Suprapubic skin (tissue), 4 donors: ENCODE data around the gene SH2D2A. TPM values are rescaled to one million over a fixed set of nuclear protein-coding genes. Genes with fewer than 3 reads are reported as not detected.

Source experiments
- DNase-seq, 2 donors: peaks; one replicate each; pipeline ENCODE4 v3.0.0-alpha.2; 2019; ENCODE audit warnings: low spot score in 2 of 2
- H3K27ac ChIP-seq: fragments of 200-600 bp; sonication (generic); one replicate; pipeline ENCODE4 v1.5.1; 2019
- H3K27me3 ChIP-seq: fragments of 200-600 bp; sonication (generic); one replicate; pipeline ENCODE4 v1.5.1; 2019
- H3K36me3 ChIP-seq: fragments of 200-600 bp; sonication (generic); one replicate; pipeline ENCODE4 v1.5.1; 2019
- H3K4me1 ChIP-seq: fragments of 200-600 bp; sonication (generic); one replicate; pipeline ENCODE4 v1.5.1; 2019
- H3K4me3 ChIP-seq: fragments of 200-600 bp; sonication (generic); one replicate; pipeline ENCODE4 v1.5.1; 2019; ENCODE audit warnings: mild to moderate bottlenecking
- H3K9me3 ChIP-seq: fragments of 200-600 bp; sonication (generic); one replicate; pipeline ENCODE4 v1.5.1; 2019
- EP300 ChIP-seq: sonication (generic); formaldehyde crosslinking; IDR thresholded peaks from one replicate; pipeline ENCODE4 v1.6.1; 2017; ENCODE audit warnings: antibody characterized with exemption
- POLR2A ChIP-seq, 2 donors: fragments of 450-650 bp; IDR thresholded peaks; one replicate each; pipeline ENCODE4 v1.6.1; 2017; ENCODE audit warnings: antibody characterized with exemption in 2 of 2, mild to moderate bottlenecking in 2 of 2, moderate library complexity in 2 of 2
- POLR2AphosphoS5 ChIP-seq, 3 donors: sonication (generic); formaldehyde crosslinking; IDR thresholded peaks; one replicate each; pipeline ENCODE4 v1.6.1; 2017; ENCODE audit warnings: antibody characterized with exemption in 3 of 3
- WGBS: methylation state at CpG from one replicate; pipeline ENCODE4 v1.1.5; 2018; 5-methylcytosine and 5-hydroxymethylcytosine counted together
- total RNA-seq, 4 donors: library from RNA; depleted of rRNA; stranded (reverse); fragments of >200 nt; gene quantifications; one replicate each; pipeline ENCODE4 v1.1.0, GENCODE V29; 2016
- TF ChIP-seq, protein P1 (sequence below), 2 donors: fragments of 200-600 bp in 1 of 2; fragments of 450-650 bp in 1 of 2; sonication (generic) in 1 of 2; IDR thresholded peaks; one replicate each; pipeline ENCODE4 v1.5.1; 2016 to 2019; ENCODE audit warnings: antibody characterized with exemption in 2 of 2, mild to moderate bottlenecking in 1 of 2, moderate library complexity in 1 of 2

The SH2D2A gene
- total RNA-seq, 4 donors from 2014 or later: 0.29 to 0.48 TPM; not detected in 2

- H3K4me1 ChIP-seq: peaks cover 4% of the 10 kb centered on the region
- no peaks in the 10 kb centered on the region for H3K9me3 ChIP-seq
- WGBS: 83% methylated on average over 6 of the region's 10 CpGs
- no peak for DNase-seq
- H3K27ac ChIP-seq: no peak overlapping the region
- no peaks in the 10 kb centered on the region for H3K27me3 ChIP-seq
- peaks cover 80% of the 10 kb centered on the region for H3K36me3 ChIP-seq
- no peak for TF ChIP-seq POLR2A (IDR thresholded peaks at IDR 0.05)
- no peak overlapping the region for H3K4me3 ChIP-seq
Measured at GRCh38 chr1:156786640-156787039, 30.0 kb downstream of the SH2D2A start.

GRCh38 chr1:156785458-156785857 lies 31.2 kb downstream of the SH2D2A start:
- 93% methylated on average over 6 of the region's 6 CpGs for WGBS
- Histone ChIP-seq H3K36me3 (peaks cover 69% of the 10 kb centered on the region), H3K9me3 (no peaks in the 10 kb centered on the region), H3K4me1 (peaks cover 7% of the 10 kb centered on the region), H3K27ac (no peak overlapping the region), H3K4me3 (no peak overlapping the region), H3K27me3 (no peaks in the 10 kb centered on the region)
- no peak for TF ChIP-seq EP300
- DNase-seq: no peak

- TF ChIP-seq POLR2AphosphoS5 (IDR thresholded peaks at IDR 0.05) (no peak), POLR2A (IDR thresholded peaks at IDR 0.05) (no peak), EP300 (no peak)
- TF ChIP-seq, protein P1, sequence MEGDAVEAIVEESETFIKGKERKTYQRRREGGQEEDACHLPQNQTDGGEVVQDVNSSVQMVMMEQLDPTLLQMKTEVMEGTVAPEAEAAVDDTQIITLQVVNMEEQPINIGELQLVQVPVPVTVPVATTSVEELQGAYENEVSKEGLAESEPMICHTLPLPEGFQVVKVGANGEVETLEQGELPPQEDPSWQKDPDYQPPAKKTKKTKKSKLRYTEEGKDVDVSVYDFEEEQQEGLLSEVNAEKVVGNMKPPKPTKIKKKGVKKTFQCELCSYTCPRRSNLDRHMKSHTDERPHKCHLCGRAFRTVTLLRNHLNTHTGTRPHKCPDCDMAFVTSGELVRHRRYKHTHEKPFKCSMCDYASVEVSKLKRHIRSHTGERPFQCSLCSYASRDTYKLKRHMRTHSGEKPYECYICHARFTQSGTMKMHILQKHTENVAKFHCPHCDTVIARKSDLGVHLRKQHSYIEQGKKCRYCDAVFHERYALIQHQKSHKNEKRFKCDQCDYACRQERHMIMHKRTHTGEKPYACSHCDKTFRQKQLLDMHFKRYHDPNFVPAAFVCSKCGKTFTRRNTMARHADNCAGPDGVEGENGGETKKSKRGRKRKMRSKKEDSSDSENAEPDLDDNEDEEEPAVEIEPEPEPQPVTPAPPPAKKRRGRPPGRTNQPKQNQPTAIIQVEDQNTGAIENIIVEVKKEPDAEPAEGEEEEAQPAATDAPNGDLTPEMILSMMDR (IDR thresholded peaks at IDR 0.05): no peak
- no peaks in the 10 kb centered on the region for H3K27me3 ChIP-seq
- no peak for DNase-seq
Measured at GRCh38 chr1:156781585-156782186, 35.0 kb downstream of the SH2D2A start.

GRCh38 chr1:156777573-156777972 lies 39.1 kb downstream of the SH2D2A start:
- no peak for DNase-seq
- TF ChIP-seq POLR2AphosphoS5 (IDR thresholded peaks at IDR 0.05): no peak
- TF ChIP-seq, protein P1 (IDR thresholded peaks at IDR 0.05): no peak
- TF ChIP-seq POLR2A (IDR thresholded peaks at IDR 0.05): no peak
- no peak for TF ChIP-seq EP300
- H3K4me1 ChIP-seq: peaks cover 23% of the 10 kb centered on the region
- H3K4me3 ChIP-seq: no peak overlapping the region
- H3K9me3 ChIP-seq: no peaks in the 10 kb centered on the region
- H3K36me3 ChIP-seq: peaks cover 9% of the 10 kb centered on the region
- H3K27me3 ChIP-seq: no peaks in the 10 kb centered on the region
- WGBS: 35% methylated on average over 1 of the region's 1 CpG
- H3K27ac ChIP-seq: no peak overlapping the region

More at GRCh38 chr1:156781585-156782186, 35.0 kb downstream of the SH2D2A start:
- Histone ChIP-seq H3K36me3 (peaks cover 45% of the 10 kb centered on the region), H3K4me3 (no peak overlapping the region), H3K4me1 (peaks cover 12% of the 10 kb centered on the region), H3K27ac (no peak overlapping the region), H3K9me3 (no peaks in the 10 kb centered on the region)

GRCh38 chr1:156776942-156777341 lies 39.7 kb downstream of the SH2D2A start:
- WGBS: 56% methylated on average over 4 of the region's 4 CpGs
- Histone ChIP-seq H3K27ac (no peak overlapping the region), H3K36me3 (peaks cover 3% of the 10 kb centered on the region), H3K27me3 (no peaks in the 10 kb centered on the region), H3K9me3 (no peaks in the 10 kb centered on the region), H3K4me3 (no peak overlapping the region), H3K4me1 (peaks cover 28% of the 10 kb centered on the region)
- no peak for DNase-seq
- TF ChIP-seq POLR2AphosphoS5 (IDR thresholded peaks at IDR 0.05): no peak
- TF ChIP-seq POLR2A (IDR thresholded peaks at IDR 0.05): no peak
- TF ChIP-seq EP300: no peak
- TF ChIP-seq, protein P1 (IDR thresholded peaks at IDR 0.05): no peak

GRCh38 chr1:156775799-156776198 lies 40.8 kb downstream of the SH2D2A start:
- WGBS: 81% methylated on average over 5 of the region's 5 CpGs
- Histone ChIP-seq H3K27ac (no peak overlapping the region), H3K9me3 (no peaks in the 10 kb centered on the region), H3K27me3 (no peaks in the 10 kb centered on the region), H3K4me1 (peaks cover 28% of the 10 kb centered on the region), H3K36me3 (peaks cover 5% of the 10 kb centered on the region), H3K4me3 (no peak overlapping the region)
- DNase-seq: no peak
- no peak for TF ChIP-seq POLR2AphosphoS5 (IDR thresholded peaks at IDR 0.05)
- TF ChIP-seq POLR2A (IDR thresholded peaks at IDR 0.05): no peak
- TF ChIP-seq, protein P1 (IDR thresholded peaks at IDR 0.05): no peak
- TF ChIP-seq EP300: no peak
